Mesendoderm (in vitro differentiated cells): ENCODE data around the gene EZH1. TPM values are rescaled to one million over a fixed set of nuclear protein-coding genes. Genes with fewer than 3 reads are reported as not detected.

ENCODE experiments used
- DNase-seq: peaks from one replicate; pipeline ENCODE4 v3.0.0; 2013
- H2AK5ac ChIP-seq: 2 replicates; pipeline ENCODE4 v1.6.1; 2013; ENCODE audit warnings: low read length, inconsistent platforms
- H2BK120ac ChIP-seq: 2 replicates; pipeline ENCODE4 v1.6.1; 2013; ENCODE audit warnings: low read depth, mild to moderate bottlenecking, low read length, moderate library complexity, mixed read lengths
- H2BK15ac ChIP-seq: replicated peaks from 2 replicates; pipeline ENCODE4 v1.6.1; 2013; ENCODE audit warnings: low read depth, mild to moderate bottlenecking, moderate library complexity
- H2BK5ac ChIP-seq: 2 replicates; pipeline ENCODE4 v1.6.1; 2013; ENCODE audit warnings: low read length, inconsistent platforms
- H3K18ac ChIP-seq: 2 replicates; pipeline ENCODE4 v1.6.1; 2013; ENCODE audit warnings: mild to moderate bottlenecking, low read length, mixed read lengths
- H3K23ac ChIP-seq: one replicate; pipeline ENCODE4 v1.6.1; 2013; ENCODE audit warnings: low read length
- H3K27ac ChIP-seq: 2 replicates; pipeline ENCODE4 v1.5.1; 2013; ENCODE audit warnings: low read depth, mild to moderate bottlenecking, inconsistent platforms, low read length, moderate library complexity
- H3K27me3 ChIP-seq: 2 replicates; pipeline ENCODE4 v1.6.1; 2013; ENCODE audit warnings: low read length, control low read depth, mild to moderate bottlenecking, inconsistent platforms; ENCODE audit not compliant: insufficient read depth, poor library complexity
- H3K36me3 ChIP-seq: 2 replicates; pipeline ENCODE4 v1.6.1; 2013; ENCODE audit warnings: low read length, inconsistent platforms; ENCODE audit not compliant: control insufficient read depth, insufficient read depth
- H3K4ac ChIP-seq: one replicate; pipeline ENCODE4 v1.6.1; 2013; ENCODE audit warnings: low read depth, mild to moderate bottlenecking, low read length, moderate library complexity
- H3K4me1 ChIP-seq: 2 replicates; pipeline ENCODE4 v1.6.1; 2013; ENCODE audit warnings: low read depth, low read length, inconsistent platforms; ENCODE audit not compliant: control insufficient read depth
- H3K4me2 ChIP-seq: 2 replicates; pipeline ENCODE4 v1.6.1; 2013; ENCODE audit warnings: low read length
- H3K4me3 ChIP-seq: 2 replicates; pipeline ENCODE4 v1.5.1; 2013; ENCODE audit warnings: mild to moderate bottlenecking, low read length
- H3K56ac ChIP-seq: one replicate; pipeline ENCODE4 v1.6.1; 2013; ENCODE audit warnings: low read length
- H3K79me1 ChIP-seq: 2 replicates; pipeline ENCODE4 v1.6.1; 2013; ENCODE audit warnings: low read length, inconsistent platforms
- H3K79me2 ChIP-seq: 2 replicates; pipeline ENCODE4 v1.6.1; 2013; ENCODE audit warnings: mild to moderate bottlenecking, low read length; ENCODE audit not compliant: control insufficient read depth, insufficient read depth
- H3K9ac ChIP-seq: 2 replicates; pipeline ENCODE4 v1.6.1; 2013; ENCODE audit warnings: low read length, inconsistent platforms
- H4K5ac ChIP-seq: one replicate; pipeline ENCODE4 v1.6.1; 2013; ENCODE audit warnings: low read length
- H4K8ac ChIP-seq: one replicate; pipeline ENCODE4 v1.6.1; 2013; ENCODE audit warnings: low read depth, mild to moderate bottlenecking, control low read depth, low read length, moderate library complexity
- WGBS: extraction: QIAGEN DNeasy Blood & Tissue Kit; methylation state at CpG from one replicate; pipeline ENCODE4 v1.1.7; 2013; ENCODE audit warnings: low lambda C conversion rate, missing lambda C conversion rate; ENCODE audit not compliant: insufficient coverage; ENCODE audit errors: extremely low coverage; 5-methylcytosine and 5-hydroxymethylcytosine counted together
- small RNA-seq: library from polyadenylated mRNA; stranded (forward); fragments of <200 nt; extraction: miRNeasy Mini kit (QIAGEN cat#:217004); gene quantifications from one replicate; pipeline ENCODE3, GENCODE V24; 2013; ENCODE audit not compliant: insufficient read depth

EZH1 gene

GRCh38 chr17:42651392-42651791 is 93.4 kb downstream of the EZH1 start:
- no CpG with 5 or more reads among the region's 4 CpGs for WGBS

More at GRCh38 chr17:42651392-42651791, 93.4 kb downstream of the EZH1 start:
- no peak overlapping the region for H4K8ac ChIP-seq
- no peak overlapping the region for H3K9ac ChIP-seq
- no peak overlapping the region for H2BK5ac ChIP-seq
- H4K5ac ChIP-seq = no peak overlapping the region
- no peaks in the 10 kb centered on the region for H3K36me3 ChIP-seq
- H2BK15ac ChIP-seq = no peak overlapping the region
- no peak for DNase-seq
- no peak overlapping the region for H2AK5ac ChIP-seq
- H3K4me1 ChIP-seq = peaks cover 2% of the 10 kb centered on the region
- H3K4me2 ChIP-seq = no peak overlapping the region
- H3K56ac ChIP-seq = no peak overlapping the region
- H3K27ac ChIP-seq = no peak overlapping the region
- no peaks in the 10 kb centered on the region for H3K79me2 ChIP-seq
- H3K79me1 ChIP-seq = no peaks in the 10 kb centered on the region
- H3K27me3 ChIP-seq = no peaks in the 10 kb centered on the region
- H3K4ac ChIP-seq = no peak overlapping the region
- H2BK120ac ChIP-seq = no peak overlapping the region
- no peak overlapping the region for H3K18ac ChIP-seq
- no peak overlapping the region for H3K23ac ChIP-seq
- no peak overlapping the region for H3K4me3 ChIP-seq

Small RNA genes within 50 kb of the gene (small RNA-seq; reads per million reads assigned to genes)
- not detected for gene HMGN2P15
- gene MIR6780A = 0.54 reads per million
